ENCODE measurements around the gene SARDH. TPM values are rescaled to one million over a fixed set of nuclear protein-coding genes. Genes with fewer than 3 reads are reported as not detected.

Gene SARDH
- total RNA-seq, 1 experiment from 2014 or later = 5.3 TPM

GRCh38 chr9:133647765-133648469 is 90.2 kb downstream of the SARDH start:
- H3K4me2 ChIP-seq (ENCODE audit: insufficient read depth, insufficient read length, low read length) = no peak overlapping the region
- no peak overlapping the region for H2BK5ac ChIP-seq (ENCODE audit: insufficient read length, low read length)
- H3K27ac ChIP-seq (ENCODE audit: insufficient read length, low read depth, low read length) = no peak overlapping the region
- no peak overlapping the region for H3K14ac ChIP-seq (ENCODE audit: insufficient read depth, low read length)
- H3K27me3 ChIP-seq (ENCODE audit: insufficient read depth, low read length) = no peaks in the 10 kb centered on the region
- H2BK120ac ChIP-seq (ENCODE audit: low read depth, low read length, poor library complexity, severe bottlenecking) = no peak overlapping the region
- H4K8ac ChIP-seq (replicated peaks; ENCODE audit: insufficient read length, low read depth, low read length) = no peak overlapping the region
- no CpG with 5 or more reads among the region's 25 CpGs for WGBS (ENCODE audit: extremely low coverage, insufficient read length, low lambda C conversion rate)
- H3T11ph ChIP-seq (ENCODE audit: low read length) = no peak overlapping the region
- no peaks in the 10 kb centered on the region for H3K79me1 ChIP-seq (ENCODE audit: insufficient read depth, low read depth, low read length, poor library complexity, severe bottlenecking)
- no peaks in the 10 kb centered on the region for H4K20me1 ChIP-seq (ENCODE audit: control insufficient read depth, insufficient read depth, insufficient read length)
- H3K9ac ChIP-seq (ENCODE audit: extremely low read depth, insufficient read length, low read length) = no peak overlapping the region
- no peak overlapping the region for H3K23ac ChIP-seq (ENCODE audit: insufficient read length, low read depth, low read length)
- H3K9me3 ChIP-seq (ENCODE audit: control insufficient read depth, low read depth, low read length) = no peaks in the 10 kb centered on the region
- Mint-ChIP-seq H3K36me3 (ENCODE audit: insufficient read depth in 1 of 3, low read depth in 3 of 3) (no peaks in the 10 kb centered on the region; a peak in 1 of 7 replicates), H3K4me3 (no peak overlapping the region), H3K9me3 (no peaks in the 10 kb centered on the region), H3K27me3 (ENCODE audit: low read depth) (peaks cover 23% of the 10 kb centered on the region), H3K27ac (no peak overlapping the region; a peak in 1 of 7 replicates), H3K4me1 (peaks cover 5 to 13% of the 10 kb centered on the region in 2 experiments)
- no peaks in the 10 kb centered on the region for H3K23me2 ChIP-seq (ENCODE audit: insufficient read length, low read depth, low read length, poor library complexity, severe bottlenecking)
- no peak overlapping the region for H2BK20ac ChIP-seq (ENCODE audit: low read depth, low read length, poor library complexity, severe bottlenecking)
- no peak overlapping the region for H4K5ac ChIP-seq (ENCODE audit: insufficient read length, low read depth, low read length)
- H2AFZ ChIP-seq (ENCODE audit: low read length) = no peak overlapping the region
- H3K18ac ChIP-seq (ENCODE audit: insufficient read length, low read depth, low read length) = no peak overlapping the region
- no peak overlapping the region for H2BK12ac ChIP-seq (ENCODE audit: insufficient read length, low read depth, low read length)
- H3K4ac ChIP-seq (ENCODE audit: low read depth, low read length) = no peak overlapping the region
- no peak overlapping the region for H2BK15ac ChIP-seq (ENCODE audit: low read depth, low read length)
- H4K91ac ChIP-seq (ENCODE audit: insufficient read length, low read depth, low read length) = no peak overlapping the region
- no peak overlapping the region for H3K56ac ChIP-seq (ENCODE audit: insufficient read length, low read depth, low read length)
- TF ChIP-seq CTCF (conservative IDR thresholded peaks at IDR 0.05) = no peak
- no peaks in the 10 kb centered on the region for H3K79me2 ChIP-seq (ENCODE audit: insufficient read depth, low read length)
- H2AK5ac ChIP-seq (ENCODE audit: insufficient read length, low read length) = no peak overlapping the region
- no peak for DNase-seq
- no peaks in the 10 kb centered on the region for H3K4me1 ChIP-seq (ENCODE audit: insufficient read depth, low read length)

Measured in H9 (cell line).